Measurements from ENCODE around the gene PRPS1L1. TPM values are rescaled to one million over a fixed set of nuclear protein-coding genes. Genes with fewer than 3 reads are reported as not detected.
A peak's percentile ranks its signal among the peaks of the same experiment; 100 is the strongest.

Gene PRPS1L1
- total and polyA plus RNA-seq, 5 donors: not detected

GRCh38 chr7:18004372-18004771, 23.3 kb downstream of the PRPS1L1 start:
- Histone ChIP-seq H3K27me3 (ENCODE audit: control insufficient read depth, insufficient read depth) (no peaks in the 10 kb centered on the region), H3K9me3 (ENCODE audit: control insufficient read depth, low read length) (no peaks in the 10 kb centered on the region), H3K27ac (ENCODE audit: low read length) (no peak overlapping the region), H3K4me1 (ENCODE audit: control insufficient read depth, insufficient read depth, low read length) (no peaks in the 10 kb centered on the region), H3K4me3 (ENCODE audit: low read length) (no peak overlapping the region)
- intact Hi-C loops (cut with DNase I): no loop called here
- no peak for ATAC-seq
- DNase-seq: no peak
- 84% methylated on average over 3 of the region's 3 CpGs for WGBS

- no peaks in the 10 kb centered on the region for H3K9me3 ChIP-seq (ENCODE audit: control insufficient read depth, low read length)
- H3K27ac ChIP-seq (ENCODE audit: low read length): no peak overlapping the region
- H3K4me1 ChIP-seq (ENCODE audit: control insufficient read depth, insufficient read depth, low read length): no peaks in the 10 kb centered on the region
- intact Hi-C loops (cut with DNase I): no loop called here
- no peak for DNase-seq
- no peak overlapping the region for H3K4me3 ChIP-seq (ENCODE audit: low read length)
- no peak for ATAC-seq
- H3K27me3 ChIP-seq (ENCODE audit: control insufficient read depth, insufficient read depth): no peaks in the 10 kb centered on the region
- 48% methylated on average over 4 of the region's 4 CpGs for WGBS
These were observed 24.2 kb downstream of the PRPS1L1 start for GRCh38 chr7:18003286-18003994.

- Histone ChIP-seq H3K4me1 (ENCODE audit: control insufficient read depth, insufficient read depth, low read length) (no peaks in the 10 kb centered on the region), H3K4me3 (ENCODE audit: low read length) (no peak overlapping the region), H3K9me3 (ENCODE audit: control insufficient read depth, low read length) (no peaks in the 10 kb centered on the region), H3K27me3 (ENCODE audit: control insufficient read depth, insufficient read depth) (no peaks in the 10 kb centered on the region), H3K27ac (ENCODE audit: low read length) (no peak overlapping the region)
- intact Hi-C loops (cut with DNase I): no loop called here
- 92% methylated on average over 2 of the region's 2 CpGs for WGBS
- ATAC-seq (no peak), DNase-seq (no peak)
These were observed 29.0 kb downstream of the PRPS1L1 start for GRCh38 chr7:17998692-17999091.

GRCh38 chr7:17996442-17997223, 31.0 kb downstream of the PRPS1L1 start:
- no peaks in the 10 kb centered on the region for H3K9me3 ChIP-seq (ENCODE audit: control insufficient read depth, low read length)
- H3K4me3 ChIP-seq (ENCODE audit: low read length): no peak overlapping the region
- H3K4me1 ChIP-seq (ENCODE audit: control insufficient read depth, insufficient read depth, low read length): no peaks in the 10 kb centered on the region
- H3K27ac ChIP-seq (ENCODE audit: low read length): no peak overlapping the region
- 1% methylated on average over 1 of the region's 1 CpG for whole genome bisulfite sequencing
- intact Hi-C loops (cut with DNase I): no loop called here
- ATAC-seq (no peak), DNase-seq (no peak)
- no peaks in the 10 kb centered on the region for H3K27me3 ChIP-seq (ENCODE audit: control insufficient read depth, insufficient read depth)

GRCh38 chr7:17996040-17996439, 31.6 kb downstream of the PRPS1L1 start:
- WGBS: 84% methylated on average over 2 of the region's 2 CpGs
- Histone ChIP-seq H3K27me3 (ENCODE audit: control insufficient read depth, insufficient read depth) (no peaks in the 10 kb centered on the region), H3K27ac (ENCODE audit: low read length) (no peak overlapping the region), H3K9me3 (ENCODE audit: control insufficient read depth, low read length) (no peaks in the 10 kb centered on the region), H3K4me3 (ENCODE audit: low read length) (no peak overlapping the region), H3K4me1 (ENCODE audit: control insufficient read depth, insufficient read depth, low read length) (no peaks in the 10 kb centered on the region)
- intact Hi-C loops (cut with DNase I): no loop called here
- ATAC-seq: no peak
- DNase-seq: no peak

- WGBS: 71% methylated on average over 5 of the region's 5 CpGs
- ATAC-seq: no peak
- no peaks in the 10 kb centered on the region for H3K4me1 ChIP-seq (ENCODE audit: control insufficient read depth, insufficient read depth, low read length)
These were observed 33.4 kb downstream of the PRPS1L1 start for GRCh38 chr7:17994079-17994850.

GRCh38 chr7:17991866-17992648, 35.6 kb downstream of the PRPS1L1 start:
- intact Hi-C loops (cut with DNase I): no loop called here
- Histone ChIP-seq H3K4me1 (ENCODE audit: control insufficient read depth, insufficient read depth, low read length) (peaks cover 2% of the 10 kb centered on the region), H3K27ac (ENCODE audit: low read length) (no peak overlapping the region), H3K9me3 (ENCODE audit: control insufficient read depth, low read length) (no peaks in the 10 kb centered on the region), H3K4me3 (ENCODE audit: low read length) (no peak overlapping the region), H3K27me3 (ENCODE audit: control insufficient read depth, insufficient read depth) (no peaks in the 10 kb centered on the region)
- ATAC-seq (no peak), DNase-seq (peak in 1 of 3 donors; percentile 45)
- WGBS: 53% methylated on average over 13 of the region's 13 CpGs

More at GRCh38 chr7:17994079-17994850, 33.4 kb downstream of the PRPS1L1 start:
- Histone ChIP-seq H3K9me3 (ENCODE audit: control insufficient read depth, low read length) (no peaks in the 10 kb centered on the region), H3K4me3 (ENCODE audit: low read length) (no peak overlapping the region), H3K27me3 (ENCODE audit: control insufficient read depth, insufficient read depth) (no peaks in the 10 kb centered on the region), H3K27ac (ENCODE audit: low read length) (no peak overlapping the region)
- intact Hi-C loops (cut with DNase I): no loop called here
- no peak for DNase-seq

GRCh38 chr7:17990761-17991160, 36.9 kb downstream of the PRPS1L1 start:
- Histone ChIP-seq H3K27me3 (ENCODE audit: control insufficient read depth, insufficient read depth) (no peaks in the 10 kb centered on the region), H3K9me3 (ENCODE audit: control insufficient read depth, low read length) (no peaks in the 10 kb centered on the region), H3K4me1 (ENCODE audit: control insufficient read depth, insufficient read depth, low read length) (peaks cover 3% of the 10 kb centered on the region), H3K27ac (ENCODE audit: low read length) (no peak overlapping the region), H3K4me3 (ENCODE audit: low read length) (no peak overlapping the region)
- WGBS: 93% methylated on average over 3 of the region's 3 CpGs
- intact Hi-C loops (cut with DNase I): no loop called here
- ATAC-seq: no peak
- no peak for DNase-seq

- 86% methylated on average over 5 of the region's 5 CpGs for WGBS
- intact Hi-C loops (cut with DNase I): no loop called here
- H3K27me3 ChIP-seq (ENCODE audit: control insufficient read depth, insufficient read depth): no peaks in the 10 kb centered on the region
- H3K9me3 ChIP-seq (ENCODE audit: control insufficient read depth, low read length): no peaks in the 10 kb centered on the region
- no peak overlapping the region for H3K4me3 ChIP-seq (ENCODE audit: low read length)
- peaks cover 3% of the 10 kb centered on the region for H3K4me1 ChIP-seq (ENCODE audit: control insufficient read depth, insufficient read depth, low read length)
- DNase-seq (no peak), ATAC-seq (peak in 1 of 2 donors; percentile 11)
- H3K27ac ChIP-seq (ENCODE audit: low read length): no peak overlapping the region
These were observed 38.1 kb downstream of the PRPS1L1 start for GRCh38 chr7:17989546-17989945.

- Histone ChIP-seq H3K27me3 (ENCODE audit: control insufficient read depth, insufficient read depth) (no peaks in the 10 kb centered on the region), H3K4me1 (ENCODE audit: control insufficient read depth, insufficient read depth, low read length) (peaks cover 3% of the 10 kb centered on the region), H3K9me3 (ENCODE audit: control insufficient read depth, low read length) (no peaks in the 10 kb centered on the region), H3K27ac (ENCODE audit: low read length) (no peak overlapping the region), H3K4me3 (ENCODE audit: low read length) (no peak overlapping the region)
- no peak for DNase-seq
- no peak for ATAC-seq
- intact Hi-C loops (cut with DNase I): no loop called here
- WGBS: 95% methylated on average over 6 of the region's 6 CpGs
These were observed 38.8 kb downstream of the PRPS1L1 start for GRCh38 chr7:17988858-17989257.

Measured in right cardiac atrium (tissue), 5 donors.